CD8-positive, alpha-beta memory T cell (primary cell): Measurements from ENCODE around the gene VAV3. TPM values are rescaled to one million over a fixed set of nuclear protein-coding genes. Genes with fewer than 3 reads are reported as not detected.
A peak's percentile ranks its signal among the peaks of the same experiment; 100 is the strongest.

ENCODE experiments used
- CTCF ChIA-PET: fragments of 350-600 bp; sonication (Branson Sonifier 250); formaldehyde crosslinking; loops from one replicate; lab custom pipeline; 2021; ENCODE audit warnings: antibody characterized with exemption; lab: Charles Lee
- POLR2A ChIA-PET: fragments of 350-600 bp; sonication (Branson Sonifier 250); formaldehyde crosslinking; loops from one replicate; lab custom pipeline; 2021; ENCODE audit warnings: antibody characterized with exemption; lab: Charles Lee
- DNase-seq, 5 donors: peaks; one replicate each; pipeline versions ENCODE4 v3.0.0 to v3.0.0-alpha.2; 2020 to 2022; ENCODE audit warnings: mixed read lengths in 1 of 5
- H3K27ac ChIP-seq: one replicate; pipeline ENCODE4 v1.7.0; 2013; ENCODE audit warnings: low read depth, mild to moderate bottlenecking, low read length, moderate library complexity
- H3K27me3 ChIP-seq: 2 replicates; pipeline ENCODE4 v1.7.0; 2013; ENCODE audit warnings: low read length, mild to moderate bottlenecking; ENCODE audit not compliant: insufficient read depth, poor library complexity, severe bottlenecking
- H3K36me3 ChIP-seq: 2 replicates; pipeline ENCODE4 v1.7.0; 2013; ENCODE audit warnings: mild to moderate bottlenecking, low read length, moderate library complexity; ENCODE audit not compliant: insufficient read depth
- H3K4me1 ChIP-seq: 2 replicates; pipeline ENCODE4 v1.7.0; 2013; ENCODE audit warnings: mild to moderate bottlenecking, low read length, moderate library complexity; ENCODE audit not compliant: insufficient read depth
- H3K4me3 ChIP-seq: 2 replicates; pipeline ENCODE4 v1.7.0; 2013; ENCODE audit warnings: mild to moderate bottlenecking, low read length
- H3K9me3 ChIP-seq: 2 replicates; pipeline ENCODE4 v1.7.0; 2013; ENCODE audit warnings: mild to moderate bottlenecking, low read length
- H3K27ac Mint-ChIP-seq, 8 donors: one replicate each; pipeline ENCODE4 v1.8.0; 2020 to 2021; ENCODE audit warnings: mixed read lengths in 8 of 8, mild to moderate bottlenecking in 6 of 8, inconsistent platforms in 3 of 8, moderate library complexity in 3 of 8
- H3K27me3 Mint-ChIP-seq, 2 donors: one replicate each; pipeline ENCODE4 v1.8.0; 2020 to 2021; ENCODE audit warnings: mixed read lengths in 2 of 2, mild to moderate bottlenecking in 1 of 2, moderate library complexity in 1 of 2
- H3K36me3 Mint-ChIP-seq, 3 donors: one replicate each; pipeline ENCODE4 v1.8.0; 2020 to 2021; ENCODE audit warnings: mixed read lengths in 3 of 3, inconsistent platforms in 1 of 3, mild to moderate bottlenecking in 1 of 3
- H3K4me1 Mint-ChIP-seq, 3 donors: one replicate each; pipeline ENCODE4 v1.8.0; 2020 to 2021; ENCODE audit warnings: mixed read lengths in 3 of 3, inconsistent platforms in 1 of 3, mild to moderate bottlenecking in 1 of 3
- H3K4me3 Mint-ChIP-seq, 7 donors: one replicate each; pipeline ENCODE4 v1.8.0; 2020 to 2021; ENCODE audit warnings: mixed read lengths in 7 of 7, mild to moderate bottlenecking in 6 of 7, moderate library complexity in 4 of 7, inconsistent platforms in 2 of 7
- H3K9me3 Mint-ChIP-seq, 5 donors: one replicate each; pipeline ENCODE4 v1.8.0; 2020 to 2022; ENCODE audit warnings: mixed read lengths in 5 of 5, mild to moderate bottlenecking in 3 of 5, moderate library complexity in 2 of 5, inconsistent platforms in 1 of 5
- polyA plus RNA-seq: library from polyadenylated mRNA; unstranded; fragments of 300-500 nt; fragmentation: Illumina TruSeq; gene quantifications from one replicate; pipeline ENCODE4 v1.2.3, GENCODE V29; 2021
- total RNA-seq, 2 experiments: library from RNA; stranded (reverse); gene quantifications; one replicate each; pipeline ENCODE4 v1.2.3, GENCODE V29; 2021

Gene VAV3
- total and polyA plus RNA-seq, 3 experiments from 2014 or later: 4.4 to 13.7 (median 4.7) TPM

GRCh38 chr1:107940701-107941100 lies 24.3 kb downstream of the VAV3 start:
- peak overlapping the region in 4 of 8 donors; percentile 9 to 54 (median 20) for H3K27ac Mint-ChIP-seq
- peaks cover 28% of the 10 kb centered on the region for H3K4me1 ChIP-seq
- CTCF ChIA-PET: interaction anchor here (1.1 to 1.7 kb wide), 2 partner anchors 159 to 185 kb away, joined by 4 to 6 read pairs; no protein-coding TSS in a partner anchor

GRCh38 chr1:107940017-107940577 lies 24.9 kb downstream of the VAV3 start:
- no peak overlapping the region for H3K4me3 ChIP-seq
- no peak overlapping the region for H3K27ac ChIP-seq
- no peaks in the 10 kb centered on the region for H3K9me3 ChIP-seq
- peak overlapping the region in 3 of 8 donors; percentile 58 to 67 (median 59) for H3K27ac Mint-ChIP-seq
- peaks cover 58 to 76% (median 73%) of the 10 kb centered on the region in 3 donors for H3K4me1 Mint-ChIP-seq
- H3K36me3 ChIP-seq: no peaks in the 10 kb centered on the region
- ChIA-PET CTCF (interaction anchor here (1.1 to 1.7 kb wide), 2 partner anchors 158 to 186 kb away, joined by 4 to 6 read pairs; no protein-coding TSS in a partner anchor), POLR2A (no interaction called here)
- no peaks in the 10 kb centered on the region for H3K27me3 Mint-ChIP-seq
- H3K27me3 ChIP-seq: no peaks in the 10 kb centered on the region
- peaks cover 34% of the 10 kb centered on the region for H3K4me1 ChIP-seq
- H3K9me3 Mint-ChIP-seq: no peaks in the 10 kb centered on the region
- no peak overlapping the region for H3K4me3 Mint-ChIP-seq
- peaks cover 0 to 2% (median 0%) of the 10 kb centered on the region in 3 donors for H3K36me3 Mint-ChIP-seq
- no peak for DNase-seq

More at GRCh38 chr1:107940701-107941100, 24.3 kb downstream of the VAV3 start:
- Mint-ChIP-seq H3K4me3 (no peak overlapping the region), H3K27me3 (no peaks in the 10 kb centered on the region), H3K36me3 (peaks cover 0 to 2% (median 0%) of the 10 kb centered on the region in 3 donors), H3K4me1 (peaks cover 52 to 70% (median 67%) of the 10 kb centered on the region in 3 donors), H3K9me3 (no peaks in the 10 kb centered on the region)
- Histone ChIP-seq H3K27me3 (no peaks in the 10 kb centered on the region), H3K4me3 (no peak overlapping the region), H3K27ac (no peak overlapping the region), H3K9me3 (no peaks in the 10 kb centered on the region), H3K36me3 (no peaks in the 10 kb centered on the region)
- POLR2A ChIA-PET: no interaction called here
- DNase-seq: no peak

GRCh38 chr1:107939256-107939655 lies 25.7 kb downstream of the VAV3 start:
- Histone ChIP-seq H3K9me3 (no peaks in the 10 kb centered on the region), H3K4me1 (peaks cover 35% of the 10 kb centered on the region)
- POLR2A ChIA-PET: no interaction called here

GRCh38 chr1:107936498-107937481 lies 28.2 kb downstream of the VAV3 start:
- Mint-ChIP-seq H3K27ac (peak overlapping the region; percentile 3 to 97 (median 88)), H3K36me3 (peaks cover 0 to 2% (median 0%) of the 10 kb centered on the region in 3 donors), H3K27me3 (no peaks in the 10 kb centered on the region), H3K4me1 (peaks cover 64 to 78% (median 65%) of the 10 kb centered on the region in 3 donors), H3K4me3 (peak overlapping the region; percentile 50 to 90 (median 73)), H3K9me3 (no peaks in the 10 kb centered on the region)
- peak in 4 of 5 donors; percentile 20 to 67 (median 49) for DNase-seq
- ChIA-PET CTCF (no interaction called here), POLR2A (interaction anchor here (1.0 to 1.2 kb wide), 2 partner anchors 27 to 45 kb away, joined by 3 read pairs; no protein-coding TSS in a partner anchor)
- Histone ChIP-seq H3K4me1 (peaks cover 24% of the 10 kb centered on the region), H3K9me3 (no peaks in the 10 kb centered on the region), H3K27ac (no peak overlapping the region), H3K4me3 (no peak overlapping the region), H3K27me3 (no peaks in the 10 kb centered on the region), H3K36me3 (no peaks in the 10 kb centered on the region)

More at GRCh38 chr1:107939256-107939655, 25.7 kb downstream of the VAV3 start:
- H3K27me3 Mint-ChIP-seq: no peaks in the 10 kb centered on the region
- H3K4me3 ChIP-seq: no peak overlapping the region
- H3K27ac ChIP-seq: no peak overlapping the region
- peaks cover 0 to 2% (median 0%) of the 10 kb centered on the region in 3 donors for H3K36me3 Mint-ChIP-seq
- CTCF ChIA-PET: interaction anchor here (1.7 kb wide), 1 partner anchor 187 kb away, joined by 6 read pairs; no protein-coding TSS in a partner anchor
- H3K27me3 ChIP-seq: no peaks in the 10 kb centered on the region
- no peaks in the 10 kb centered on the region for H3K36me3 ChIP-seq
- no peak for DNase-seq
- H3K4me3 Mint-ChIP-seq: no peak overlapping the region
- H3K9me3 Mint-ChIP-seq: no peaks in the 10 kb centered on the region
- peaks cover 65 to 84% (median 81%) of the 10 kb centered on the region in 3 donors for H3K4me1 Mint-ChIP-seq
- peak overlapping the region in 3 of 8 donors; percentile 7 to 87 (median 40) for H3K27ac Mint-ChIP-seq

- H3K27me3 ChIP-seq: no peaks in the 10 kb centered on the region
- Mint-ChIP-seq H3K27me3 (no peaks in the 10 kb centered on the region), H3K4me3 (peak overlapping the region; percentile 38 to 79 (median 73)), H3K27ac (peak overlapping the region in 7 of 8 donors; percentile 4 to 80 (median 30)), H3K9me3 (no peaks in the 10 kb centered on the region), H3K4me1 (peaks cover 53 to 68% (median 54%) of the 10 kb centered on the region in 3 donors), H3K36me3 (peaks cover 0 to 2% (median 0%) of the 10 kb centered on the region in 3 donors)
- no peaks in the 10 kb centered on the region for H3K9me3 ChIP-seq
- H3K36me3 ChIP-seq: no peaks in the 10 kb centered on the region
- H3K27ac ChIP-seq: no peak overlapping the region
- ChIA-PET CTCF (no interaction called here), POLR2A (no interaction called here)
- DNase-seq: no peak
- no peak overlapping the region for H3K4me3 ChIP-seq
- peaks cover 24% of the 10 kb centered on the region for H3K4me1 ChIP-seq
These were observed 29.4 kb downstream of the VAV3 start for GRCh38 chr1:107935396-107936064.

- POLR2A ChIA-PET: no interaction called here
- H3K27ac ChIP-seq: no peak overlapping the region
- no peaks in the 10 kb centered on the region for H3K27me3 ChIP-seq
- no peak overlapping the region for H3K4me3 ChIP-seq
- no peaks in the 10 kb centered on the region for H3K9me3 ChIP-seq
- Mint-ChIP-seq H3K27ac (peak overlapping the region in 7 of 8 donors; percentile 35 to 80 (median 57)), H3K36me3 (peaks cover 0 to 1% (median 0%) of the 10 kb centered on the region in 3 donors), H3K27me3 (no peaks in the 10 kb centered on the region), H3K4me3 (peak overlapping the region; percentile 51 to 79 (median 73)), H3K9me3 (no peaks in the 10 kb centered on the region), H3K4me1 (peaks cover 46 to 61% (median 50%) of the 10 kb centered on the region in 3 donors)
- no peak for DNase-seq
- H3K4me1 ChIP-seq: peaks cover 24% of the 10 kb centered on the region
- CTCF ChIA-PET: interaction anchor here (1.0 kb wide), 1 partner anchor 152 kb away, joined by 3 read pairs; no protein-coding TSS in a partner anchor
- H3K36me3 ChIP-seq: no peaks in the 10 kb centered on the region
These were observed 30.4 kb downstream of the VAV3 start for GRCh38 chr1:107934578-107934977.

GRCh38 chr1:107933736-107934135 lies 31.2 kb downstream of the VAV3 start:
- H3K27me3 ChIP-seq: no peaks in the 10 kb centered on the region
- H3K27ac ChIP-seq: no peak overlapping the region
- no peak for DNase-seq
- CTCF ChIA-PET: interaction anchor here (1.0 kb wide), 1 partner anchor 152 kb away, joined by 3 read pairs; no protein-coding TSS in a partner anchor
- POLR2A ChIA-PET: no interaction called here
- no peak overlapping the region for H3K4me3 Mint-ChIP-seq
- no peaks in the 10 kb centered on the region for H3K9me3 ChIP-seq
- H3K36me3 Mint-ChIP-seq: peaks cover 0 to under 1% (median 0%) of the 10 kb centered on the region in 3 donors
- no peaks in the 10 kb centered on the region for H3K36me3 ChIP-seq
- H3K9me3 Mint-ChIP-seq: no peaks in the 10 kb centered on the region
- peaks cover 24% of the 10 kb centered on the region for H3K4me1 ChIP-seq
- H3K4me3 ChIP-seq: no peak overlapping the region
- no peaks in the 10 kb centered on the region for H3K27me3 Mint-ChIP-seq
- peak overlapping the region in 3 of 8 donors; percentile 45 to 74 (median 63) for H3K27ac Mint-ChIP-seq
- H3K4me1 Mint-ChIP-seq: peaks cover 42 to 59% (median 52%) of the 10 kb centered on the region in 3 donors
